ENCODE measurements around the gene SLC24A3. TPM values are rescaled to one million over a fixed set of nuclear protein-coding genes. Genes with fewer than 3 reads are reported as not detected.

SLC24A3 gene
- total RNA-seq, 1 donor from 2014 or later = 16.9 TPM

- DNase-seq (ENCODE audit: low spot score) = no peak
Measured at GRCh38 chr20:19696620-19697019, 484.2 kb downstream of the SLC24A3 start.

- no peak for DNase-seq (ENCODE audit: low spot score)
Measured at GRCh38 chr20:19697415-19697814, 485.0 kb downstream of the SLC24A3 start.

- no peak for DNase-seq (ENCODE audit: low spot score)
Measured at GRCh38 chr20:19699180-19699971, 486.9 kb downstream of the SLC24A3 start.

- DNase-seq (ENCODE audit: low spot score) = no peak
Measured at GRCh38 chr20:19701429-19701828, 489.0 kb downstream of the SLC24A3 start.

GRCh38 chr20:19706463-19706862, 494.0 kb downstream of the SLC24A3 start:
- no peak for DNase-seq (ENCODE audit: low spot score)

GRCh38 chr20:19709635-19710335, 497.3 kb downstream of the SLC24A3 start:
- DNase-seq (ENCODE audit: low spot score) = no peak

GRCh38 chr20:19710336-19711120, 498.1 kb downstream of the SLC24A3 start:
- DNase-seq (ENCODE audit: low spot score) = no peak

GRCh38 chr20:19711126-19711525, 498.7 kb downstream of the SLC24A3 start:
- DNase-seq (ENCODE audit: low spot score) = no peak

- no peak for DNase-seq (ENCODE audit: low spot score)
Measured at GRCh38 chr20:19712721-19713260, 500.3 kb downstream of the SLC24A3 start.

GRCh38 chr20:19713822-19714578, 501.6 kb downstream of the SLC24A3 start:
- no peak for DNase-seq (ENCODE audit: low spot score)

- no peak for DNase-seq (ENCODE audit: low spot score)
Measured at GRCh38 chr20:19714579-19714840, 502.1 kb downstream of the SLC24A3 start.

GRCh38 chr20:19715986-19716385, 503.5 kb downstream of the SLC24A3 start:
- no peak for DNase-seq (ENCODE audit: low spot score)

- no peak for DNase-seq (ENCODE audit: low spot score)
Measured at GRCh38 chr20:19718880-19719279, 506.4 kb downstream of the SLC24A3 start.

GRCh38 chr20:19720991-19721390, 508.5 kb downstream of the SLC24A3 start:
- DNase-seq (ENCODE audit: low spot score) = no peak

GRCh38 chr20:19723051-19723450, 510.6 kb downstream of the SLC24A3 start:
- no peak for DNase-seq (ENCODE audit: low spot score)

- no peak for DNase-seq (ENCODE audit: low spot score)
Measured at GRCh38 chr20:19723813-19724430, 511.5 kb downstream of the SLC24A3 start.

- DNase-seq (ENCODE audit: low spot score) = no peak
Measured at GRCh38 chr20:19725373-19725772, 512.9 kb downstream of the SLC24A3 start.

- no peak for DNase-seq (ENCODE audit: low spot score)
Measured at GRCh38 chr20:19725814-19726525, 513.5 kb downstream of the SLC24A3 start.

- DNase-seq (ENCODE audit: low spot score) = no peak
Measured at GRCh38 chr20:19727251-19727847, 514.9 kb downstream of the SLC24A3 start.

- no peak for DNase-seq (ENCODE audit: low spot score)
Measured at GRCh38 chr20:19729672-19730071, 517.2 kb downstream of the SLC24A3 start.

Measured in mesenteric fat pad (tissue), 1 donor.